ENCODE data around the gene ASIC1.

The ASIC1 gene

DNA sequence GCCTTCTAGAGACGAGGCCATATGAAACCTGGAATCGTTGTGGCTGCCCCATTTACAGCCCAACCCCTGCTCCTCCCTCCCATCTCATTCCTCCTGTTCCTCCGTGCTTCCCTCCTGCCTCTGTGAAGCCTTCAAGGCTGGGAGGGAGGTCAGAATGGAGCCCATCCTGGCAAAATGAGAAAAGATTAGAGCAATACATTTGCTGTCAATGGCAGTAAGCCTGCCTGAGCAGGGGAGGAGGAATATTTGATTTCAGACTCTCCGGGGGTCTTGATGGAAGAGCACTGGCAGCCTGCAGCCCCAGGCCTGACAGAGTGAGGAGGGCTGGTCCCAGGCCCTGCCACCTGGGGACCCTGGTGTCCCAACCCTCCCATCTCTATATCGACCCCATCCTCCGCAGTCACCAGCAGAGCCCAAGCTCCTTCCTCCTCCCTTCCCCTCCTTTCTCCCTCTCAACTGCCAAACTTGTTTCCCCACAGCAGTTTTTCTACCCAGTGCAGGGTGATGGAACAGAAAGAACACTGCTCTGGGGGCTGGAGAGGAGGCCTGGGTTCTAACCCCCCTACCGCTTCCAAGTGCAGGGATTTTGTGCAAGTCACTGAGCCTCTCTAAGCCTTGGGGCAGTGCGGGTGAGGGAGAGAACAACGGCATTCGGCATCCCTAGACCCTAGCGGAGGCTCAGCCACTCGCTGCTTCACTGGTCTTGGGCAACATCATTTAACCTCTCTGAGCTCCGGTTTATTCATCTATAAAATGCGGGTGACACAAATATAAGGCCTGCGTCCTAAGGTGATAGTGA lies 16.1 kb upstream of the ASIC1 start:
- DNase-seq: no peak

DNA sequence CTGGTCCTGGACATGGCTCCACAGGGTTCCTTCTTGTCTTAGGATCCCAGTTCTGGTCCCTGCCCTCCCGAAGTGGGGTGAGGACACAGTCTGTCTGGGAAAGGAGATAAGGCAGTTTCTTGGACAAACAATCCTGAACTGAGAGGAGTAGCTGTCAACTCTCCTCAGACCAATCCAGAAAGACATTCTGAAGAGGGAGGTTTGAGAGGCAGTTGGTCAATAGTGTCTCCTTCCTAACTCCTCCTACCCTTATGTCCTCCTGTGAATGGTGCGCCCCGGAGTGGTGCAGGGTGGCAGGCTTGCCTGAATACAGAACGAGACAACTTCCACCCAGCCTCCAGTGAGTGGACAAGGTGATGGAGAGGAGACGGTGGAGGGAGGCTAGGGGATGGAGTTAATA lies 15.4 kb upstream of the ASIC1 start:
- DNase-seq: no peak

- DNase-seq: no peak
Measured at GRCh38 chr12:50042693-50043092, 14.7 kb upstream of the ASIC1 start.

DNA sequence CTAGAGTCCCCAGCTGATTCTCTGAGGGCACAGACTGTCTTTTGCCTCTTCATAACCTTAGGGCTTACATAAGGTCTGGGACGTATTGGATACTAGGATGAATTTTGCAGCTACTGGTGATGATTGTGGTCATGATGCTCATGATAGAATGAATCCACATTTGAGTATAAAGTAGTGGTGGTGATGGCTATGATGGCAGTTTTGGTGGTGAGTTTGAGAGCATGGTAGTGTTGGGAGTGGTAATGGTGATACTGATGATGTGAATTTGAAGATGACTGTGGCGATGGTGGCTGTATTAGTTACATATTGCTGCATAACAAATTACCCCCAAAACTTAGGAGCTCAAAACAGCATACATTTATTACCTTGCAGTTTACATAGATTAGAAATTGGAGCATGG lies 14.1 kb upstream of the ASIC1 start:
- DNase-seq: no peak

DNA sequence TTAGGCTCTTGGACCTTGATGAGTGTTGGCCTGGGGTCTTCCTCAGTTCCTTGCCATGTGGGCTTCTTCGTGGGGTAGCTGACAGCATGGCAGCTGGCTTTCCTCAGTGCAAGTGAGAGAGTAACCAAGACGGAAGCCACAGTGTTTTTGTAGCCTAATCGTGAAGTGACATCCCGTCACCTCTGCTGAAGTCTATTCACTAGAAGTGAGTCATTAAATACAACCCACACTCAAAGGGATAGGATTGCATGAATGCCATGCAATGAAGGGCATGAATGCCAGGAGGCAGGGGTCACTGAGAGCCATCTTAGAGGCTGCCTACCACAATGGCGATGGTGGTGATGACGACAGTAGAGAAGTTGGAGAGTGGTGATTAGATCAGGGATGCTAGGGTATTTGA lies 13.5 kb upstream of the ASIC1 start:
- DNase-seq: no peak

- DNase-seq: no peak
Measured at GRCh38 chr12:50047693-50048250, 9.6 kb upstream of the ASIC1 start.

GRCh38 chr12:50049254-50050118 lies 7.9 kb upstream of the ASIC1 start:
- DNase-seq: no peak

DNA sequence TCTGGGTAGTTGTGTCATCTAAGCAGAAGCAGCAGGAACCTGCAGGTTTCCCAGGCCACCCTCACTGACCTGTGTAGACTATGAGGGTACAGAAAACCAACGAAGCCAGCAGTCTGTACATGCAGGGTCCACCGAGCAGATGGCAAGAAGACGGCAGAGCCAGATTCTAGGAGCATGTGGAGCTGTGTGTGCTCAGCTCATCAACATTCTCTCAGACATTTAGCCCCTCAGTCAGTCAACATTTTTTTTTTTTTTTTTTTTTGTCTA lies 7.3 kb upstream of the ASIC1 start:
- DNase-seq: no peak

GRCh38 chr12:50050410-50051098 lies 6.8 kb upstream of the ASIC1 start:
- peak; percentile 66 for DNase-seq

GRCh38 chr12:50051101-50051806 lies 6.1 kb upstream of the ASIC1 start:
- no peak for DNase-seq

- no peak for DNase-seq
Measured at GRCh38 chr12:50052544-50052943, 4.9 kb upstream of the ASIC1 start.

- DNase-seq: peak; percentile 96
Measured at GRCh38 chr12:50052964-50053363, 4.4 kb upstream of the ASIC1 start.

GRCh38 chr12:50053583-50053982 lies 3.8 kb upstream of the ASIC1 start:
- no peak for DNase-seq

DNA sequence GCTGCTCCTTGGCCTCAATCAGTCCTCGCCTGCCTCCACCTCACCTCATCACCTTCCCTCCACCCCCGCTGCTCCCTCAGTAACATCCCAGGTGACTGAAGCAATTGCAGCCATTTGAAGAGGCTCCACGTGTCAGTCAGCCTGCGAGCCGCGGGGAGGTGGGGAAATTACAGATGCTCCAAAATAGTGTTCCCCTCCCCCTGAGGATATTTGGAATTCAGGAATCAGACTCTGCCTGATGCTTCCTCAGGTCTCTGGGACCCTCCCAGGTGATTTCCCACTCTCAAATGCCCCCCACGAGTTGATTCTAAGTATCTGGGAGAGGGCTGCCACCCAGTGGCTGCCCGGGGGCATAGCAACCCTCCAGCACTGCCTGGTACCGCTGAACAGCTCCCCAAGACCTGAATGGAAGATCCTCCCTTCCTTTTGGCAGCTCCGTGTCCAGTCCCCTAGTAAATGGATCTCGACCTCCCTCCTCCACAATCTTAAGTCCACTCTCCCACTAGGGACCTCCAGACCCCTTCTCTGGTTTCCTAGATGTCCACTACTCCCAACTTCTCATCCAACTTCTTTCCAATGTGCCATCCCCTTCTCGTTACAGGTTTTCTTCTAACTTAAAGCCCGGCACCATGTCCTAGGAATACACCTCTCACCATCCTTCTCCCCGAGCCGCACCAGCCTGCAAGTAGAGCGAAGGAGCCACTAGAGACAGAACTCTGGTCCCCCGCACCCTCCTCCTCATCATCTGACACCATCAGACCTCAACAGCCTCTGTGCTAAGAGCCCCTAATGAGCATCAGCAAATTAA lies 1.4 kb upstream of the ASIC1 start:
- peak; percentile 91 for DNase-seq

- DNase-seq: no peak
Measured at GRCh38 chr12:50056639-50056976, 788 bp upstream of the ASIC1 start.

DNA sequence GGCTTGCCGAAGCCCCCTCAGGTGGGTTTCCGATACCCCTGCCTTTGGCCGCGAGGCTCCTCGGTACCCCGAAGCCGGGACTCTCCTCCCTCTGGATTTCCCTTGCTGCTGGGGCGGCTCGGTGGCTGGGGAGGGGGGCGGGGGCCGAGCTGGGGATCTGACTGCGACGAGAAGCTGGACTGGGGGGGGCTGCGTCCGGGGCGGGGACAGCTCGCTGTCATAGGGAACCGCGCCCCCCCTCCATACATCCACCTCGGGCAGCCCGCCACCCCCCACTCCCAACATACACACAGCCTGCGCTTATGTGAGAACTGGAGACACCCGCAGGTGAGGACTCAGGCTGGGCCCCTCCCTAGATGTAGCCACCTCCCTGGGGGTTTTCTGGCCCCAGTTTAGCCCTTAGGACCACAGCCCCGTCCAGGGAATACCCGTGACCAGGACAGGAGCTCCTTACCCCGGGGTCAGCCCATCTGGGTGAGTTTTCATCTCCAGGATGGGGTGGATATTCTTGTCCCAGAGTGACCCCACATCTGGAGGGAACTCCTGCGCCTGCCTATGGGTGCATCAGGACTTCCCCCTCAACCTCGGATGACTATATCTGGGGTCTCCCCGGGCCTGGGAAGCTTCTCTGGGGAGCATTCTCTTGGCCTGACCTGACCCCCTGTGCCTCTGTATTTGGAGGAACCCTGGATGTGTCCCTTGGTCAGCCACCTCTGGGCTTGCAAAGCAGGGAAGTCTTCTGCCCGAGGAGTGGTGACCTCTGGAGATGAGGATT lies 687 bp downstream of the ASIC1 start:
- DNase-seq: no peak

- DNase-seq: no peak
Measured at GRCh38 chr12:50058743-50059312, 1.4 kb downstream of the ASIC1 start.

GRCh38 chr12:50059440-50060119 lies 2.2 kb downstream of the ASIC1 start:
- no peak for DNase-seq

GRCh38 chr12:50060120-50060468 lies 2.7 kb downstream of the ASIC1 start:
- DNase-seq: no peak

- DNase-seq: no peak
Measured at GRCh38 chr12:50061171-50061570, 3.8 kb downstream of the ASIC1 start.
